ENCODE results near the gene MYH9.

DNA sequence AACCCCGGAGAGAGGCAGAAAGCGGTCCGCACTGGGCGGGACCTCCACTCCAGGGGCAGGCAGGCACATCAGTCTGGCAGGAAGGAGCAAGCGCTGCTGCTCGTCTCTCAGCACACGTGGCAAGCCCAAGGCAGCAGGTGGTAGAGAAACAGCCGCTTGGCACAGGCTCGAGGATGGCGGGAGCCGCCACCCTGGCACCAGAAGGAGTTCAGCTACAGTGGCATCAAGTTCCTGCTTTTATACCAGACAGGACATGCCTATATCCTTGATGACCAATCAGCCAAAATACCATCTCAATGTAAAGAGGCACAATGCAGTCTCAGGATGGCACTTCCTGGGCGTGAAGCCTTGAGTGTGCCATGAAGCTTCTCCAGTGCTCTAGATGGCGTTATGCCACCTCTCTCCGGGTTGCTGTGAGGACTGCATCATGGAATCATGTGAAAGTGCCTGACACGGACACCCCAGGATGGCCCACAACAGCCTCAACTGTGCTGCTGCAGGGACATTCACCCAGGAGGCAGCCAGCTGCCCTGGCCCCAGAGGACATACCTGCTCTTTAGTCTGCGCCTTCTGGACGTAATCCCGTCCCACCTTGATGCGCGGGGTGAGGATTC lies 70.0 kb downstream of the MYH9 start:
- no peak for TF ChIP-seq EZH2 (IDR thresholded peaks at IDR 0.05; ENCODE audit: low read depth)
- TF ChIP-seq, protein P1, sequence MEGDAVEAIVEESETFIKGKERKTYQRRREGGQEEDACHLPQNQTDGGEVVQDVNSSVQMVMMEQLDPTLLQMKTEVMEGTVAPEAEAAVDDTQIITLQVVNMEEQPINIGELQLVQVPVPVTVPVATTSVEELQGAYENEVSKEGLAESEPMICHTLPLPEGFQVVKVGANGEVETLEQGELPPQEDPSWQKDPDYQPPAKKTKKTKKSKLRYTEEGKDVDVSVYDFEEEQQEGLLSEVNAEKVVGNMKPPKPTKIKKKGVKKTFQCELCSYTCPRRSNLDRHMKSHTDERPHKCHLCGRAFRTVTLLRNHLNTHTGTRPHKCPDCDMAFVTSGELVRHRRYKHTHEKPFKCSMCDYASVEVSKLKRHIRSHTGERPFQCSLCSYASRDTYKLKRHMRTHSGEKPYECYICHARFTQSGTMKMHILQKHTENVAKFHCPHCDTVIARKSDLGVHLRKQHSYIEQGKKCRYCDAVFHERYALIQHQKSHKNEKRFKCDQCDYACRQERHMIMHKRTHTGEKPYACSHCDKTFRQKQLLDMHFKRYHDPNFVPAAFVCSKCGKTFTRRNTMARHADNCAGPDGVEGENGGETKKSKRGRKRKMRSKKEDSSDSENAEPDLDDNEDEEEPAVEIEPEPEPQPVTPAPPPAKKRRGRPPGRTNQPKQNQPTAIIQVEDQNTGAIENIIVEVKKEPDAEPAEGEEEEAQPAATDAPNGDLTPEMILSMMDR (conservative IDR thresholded peaks at IDR 0.05), result no peak
